ENCODE data around the gene PARD3B. TPM values are rescaled to one million over a fixed set of nuclear protein-coding genes. Genes with fewer than 3 reads are reported as not detected.

Gene PARD3B
- total RNA-seq, 1 experiment from 2014 or later: 5.1 TPM

- H3K4me1 ChIP-seq: no peaks in the 10 kb centered on the region
- no peak overlapping the region for H3K4me3 ChIP-seq
- no peaks in the 10 kb centered on the region; the same call in 1 of the 2 replicates for H3K9me3 ChIP-seq (replicated peaks)
- no peaks in the 10 kb centered on the region for H3K27me3 ChIP-seq
- no peaks in the 10 kb centered on the region for H3K36me3 ChIP-seq
- no peak for DNase-seq
- no peak overlapping the region for H3K27ac ChIP-seq
Measured at GRCh38 chr2:205107810-205108209, 562.5 kb downstream of the PARD3B start.

- no peaks in the 10 kb centered on the region for H3K4me1 ChIP-seq
- no peaks in the 10 kb centered on the region for H3K36me3 ChIP-seq
- DNase-seq: no peak
- no peaks in the 10 kb centered on the region for H3K27me3 ChIP-seq
- no peak overlapping the region for H3K4me3 ChIP-seq
- H3K27ac ChIP-seq: no peak overlapping the region
- no peaks in the 10 kb centered on the region; the same call in 1 of the 2 replicates for H3K9me3 ChIP-seq (replicated peaks)
Measured at GRCh38 chr2:205115511-205115910, 570.2 kb downstream of the PARD3B start.

GRCh38 chr2:205117125-205117524 is 571.9 kb downstream of the PARD3B start:
- no peak for DNase-seq
- H3K36me3 ChIP-seq: no peaks in the 10 kb centered on the region
- no peaks in the 10 kb centered on the region for H3K27me3 ChIP-seq
- H3K4me1 ChIP-seq: no peaks in the 10 kb centered on the region
- no peak overlapping the region for H3K4me3 ChIP-seq
- peaks cover 2% of the 10 kb centered on the region; the same call in 1 of the 2 replicates for H3K9me3 ChIP-seq (replicated peaks)
- no peak overlapping the region for H3K27ac ChIP-seq

GRCh38 chr2:205119136-205119535 is 573.9 kb downstream of the PARD3B start:
- no peaks in the 10 kb centered on the region for H3K27me3 ChIP-seq
- H3K4me1 ChIP-seq: no peaks in the 10 kb centered on the region
- H3K36me3 ChIP-seq: no peaks in the 10 kb centered on the region
- H3K27ac ChIP-seq: no peak overlapping the region
- peaks cover 2% of the 10 kb centered on the region; the same call in 1 of the 2 replicates for H3K9me3 ChIP-seq (replicated peaks)
- DNase-seq: no peak
- H3K4me3 ChIP-seq: no peak overlapping the region

- H3K4me1 ChIP-seq: peaks cover 8% of the 10 kb centered on the region; the same call in 1 of the 2 replicates
- H3K9me3 ChIP-seq (replicated peaks): no peaks in the 10 kb centered on the region; the same call in 1 of the 2 replicates
- H3K27ac ChIP-seq: no peak overlapping the region
- DNase-seq: no peak
- H3K27me3 ChIP-seq: no peaks in the 10 kb centered on the region
- no peak overlapping the region for H3K4me3 ChIP-seq
- no peaks in the 10 kb centered on the region for H3K36me3 ChIP-seq
Measured at GRCh38 chr2:205128726-205129125, 583.5 kb downstream of the PARD3B start.

GRCh38 chr2:205129531-205129930 is 584.3 kb downstream of the PARD3B start:
- no peaks in the 10 kb centered on the region; the same call in 1 of the 2 replicates for H3K9me3 ChIP-seq (replicated peaks)

GRCh38 chr2:205130111-205130829 is 585.0 kb downstream of the PARD3B start:
- Histone ChIP-seq H3K4me1 (peaks cover 8% of the 10 kb centered on the region; the same call in 1 of the 2 replicates), H3K27me3 (no peaks in the 10 kb centered on the region), H3K36me3 (no peaks in the 10 kb centered on the region), H3K9me3 (replicated peaks) (no peaks in the 10 kb centered on the region; the same call in 1 of the 2 replicates), H3K4me3 (no peak overlapping the region), H3K27ac (no peak overlapping the region)
- no peak for DNase-seq

More at GRCh38 chr2:205129531-205129930, 584.3 kb downstream of the PARD3B start:
- H3K4me1 ChIP-seq: peaks cover 8% of the 10 kb centered on the region; the same call in 1 of the 2 replicates
- no peaks in the 10 kb centered on the region for H3K36me3 ChIP-seq
- H3K27me3 ChIP-seq: no peaks in the 10 kb centered on the region
- H3K27ac ChIP-seq: no peak overlapping the region
- DNase-seq: no peak
- no peak overlapping the region for H3K4me3 ChIP-seq

GRCh38 chr2:205133544-205133943 is 588.3 kb downstream of the PARD3B start:
- peak; percentile 6 to 18 for DNase-seq
- peaks cover 8% of the 10 kb centered on the region; the same call in 1 of the 2 replicates for H3K4me1 ChIP-seq
- no peaks in the 10 kb centered on the region for H3K27me3 ChIP-seq
- H3K36me3 ChIP-seq: no peaks in the 10 kb centered on the region
- no peaks in the 10 kb centered on the region; the same call in 1 of the 2 replicates for H3K9me3 ChIP-seq (replicated peaks)
- no peak overlapping the region for H3K4me3 ChIP-seq
- H3K27ac ChIP-seq: no peak overlapping the region

- no peak for DNase-seq
Measured at GRCh38 chr2:205138735-205139134, 593.5 kb downstream of the PARD3B start.

GRCh38 chr2:205139822-205140463 is 594.7 kb downstream of the PARD3B start:
- H3K9me3 ChIP-seq (replicated peaks): 0 out of 2 replicates have a peak, but pooled peaks cover 3% of the 10 kb centered on the region
- no peak overlapping the region for H3K4me3 ChIP-seq
- no peaks in the 10 kb centered on the region for H3K4me1 ChIP-seq
- H3K27ac ChIP-seq: no peak overlapping the region
- no peaks in the 10 kb centered on the region for H3K27me3 ChIP-seq
- DNase-seq: no peak
- H3K36me3 ChIP-seq: no peaks in the 10 kb centered on the region

More at GRCh38 chr2:205138735-205139134, 593.5 kb downstream of the PARD3B start:
- Histone ChIP-seq H3K4me3 (no peak overlapping the region), H3K36me3 (no peaks in the 10 kb centered on the region), H3K27me3 (no peaks in the 10 kb centered on the region), H3K4me1 (no peaks in the 10 kb centered on the region), H3K27ac (no peak overlapping the region), H3K9me3 (replicated peaks) (no peaks in the 10 kb centered on the region)

GRCh38 chr2:205141381-205141780 is 596.1 kb downstream of the PARD3B start:
- no peaks in the 10 kb centered on the region for H3K4me1 ChIP-seq
- no peak overlapping the region for H3K27ac ChIP-seq
- H3K36me3 ChIP-seq: no peaks in the 10 kb centered on the region
- no peaks in the 10 kb centered on the region for H3K27me3 ChIP-seq
- DNase-seq: no peak
- no peak overlapping the region for H3K4me3 ChIP-seq
- 0 out of 2 replicates have a peak, but pooled peaks cover 3% of the 10 kb centered on the region for H3K9me3 ChIP-seq (replicated peaks)

GRCh38 chr2:205145888-205146287 is 600.6 kb downstream of the PARD3B start:
- Histone ChIP-seq H3K36me3 (no peaks in the 10 kb centered on the region), H3K4me3 (no peak overlapping the region)

GRCh38 chr2:205148755-205149154 is 603.5 kb downstream of the PARD3B start:
- Histone ChIP-seq H3K27ac (no peak overlapping the region), H3K27me3 (no peaks in the 10 kb centered on the region), H3K36me3 (no peaks in the 10 kb centered on the region), H3K9me3 (replicated peaks) (0 out of 2 replicates have a peak, but pooled peaks cover 3% of the 10 kb centered on the region), H3K4me1 (no peaks in the 10 kb centered on the region), H3K4me3 (no peak overlapping the region)
- no peak for DNase-seq

More at GRCh38 chr2:205145888-205146287, 600.6 kb downstream of the PARD3B start:
- Histone ChIP-seq H3K4me1 (no peaks in the 10 kb centered on the region), H3K27ac (no peak overlapping the region), H3K9me3 (replicated peaks) (0 out of 2 replicates have a peak, but pooled peaks cover 3% of the 10 kb centered on the region), H3K27me3 (no peaks in the 10 kb centered on the region)
- DNase-seq: no peak

GRCh38 chr2:205156457-205156856 is 611.2 kb downstream of the PARD3B start:
- no peak overlapping the region for H3K4me3 ChIP-seq
- H3K36me3 ChIP-seq: no peaks in the 10 kb centered on the region
- H3K4me1 ChIP-seq: no peaks in the 10 kb centered on the region
- DNase-seq: no peak
- no peak overlapping the region for H3K27ac ChIP-seq
- H3K9me3 ChIP-seq (replicated peaks): no peaks in the 10 kb centered on the region; the same call in none of the 2 replicates
- no peaks in the 10 kb centered on the region for H3K27me3 ChIP-seq

GRCh38 chr2:205158404-205158803 is 613.1 kb downstream of the PARD3B start:
- Histone ChIP-seq H3K36me3 (no peaks in the 10 kb centered on the region), H3K9me3 (replicated peaks) (no peaks in the 10 kb centered on the region; the same call in none of the 2 replicates), H3K4me1 (no peaks in the 10 kb centered on the region; the same call in 1 of the 2 replicates), H3K27me3 (no peaks in the 10 kb centered on the region), H3K27ac (no peak overlapping the region), H3K4me3 (no peak overlapping the region)
- no peak for DNase-seq
